Activated B cell treated with CpG ODN at 0.5 μM for 24 hours (primary cell): ENCODE results near the gene TGM3. TPM values are rescaled to one million over a fixed set of nuclear protein-coding genes. Genes with fewer than 3 reads are reported as not detected.

Source experiments
- ATAC-seq: fragments of 200-7000 bp; cut with Tn5 transposase; one replicate; pipeline ENCODE4 v1.10.0; 2021; ENCODE audit warnings: low read depth, mild to moderate bottlenecking, moderate library complexity
- CTCF ChIA-PET: fragments of 350-600 bp; sonication (Branson Sonifier 250); formaldehyde crosslinking; loops from one replicate; lab custom pipeline; 2021; ENCODE audit warnings: antibody characterized with exemption; lab: Charles Lee
- POLR2A ChIA-PET: fragments of 350-600 bp; sonication (Branson Sonifier 250); formaldehyde crosslinking; loops from one replicate; lab custom pipeline; 2021; ENCODE audit warnings: antibody characterized with exemption; lab: Charles Lee
- DNase-seq: peaks from one replicate; pipeline ENCODE4 v3.0.0; 2022
- H3K27ac Mint-ChIP-seq: one replicate; pipeline ENCODE4 v1.8.0; 2020; ENCODE audit warnings: mixed read lengths
- H3K27me3 Mint-ChIP-seq: one replicate; pipeline ENCODE4 v1.8.0; 2021; ENCODE audit warnings: mixed read lengths
- H3K36me3 Mint-ChIP-seq: one replicate; pipeline ENCODE4 v1.8.0; 2021; ENCODE audit warnings: low read depth, mixed read lengths
- H3K4me1 Mint-ChIP-seq: one replicate; pipeline ENCODE4 v1.8.0; 2021; ENCODE audit warnings: mixed read lengths
- H3K4me3 Mint-ChIP-seq: one replicate; pipeline ENCODE4 v1.8.0; 2020; ENCODE audit warnings: mild to moderate bottlenecking, mixed read lengths
- H3K9me3 Mint-ChIP-seq: one replicate; pipeline ENCODE4 v1.8.0; 2020; ENCODE audit warnings: mixed read lengths
- intact Hi-C: fragments of 100-400 bp; cut with micrococcal nuclease; formaldehyde crosslinking; loops from one replicate; pipeline ENCODE4 v1.15.1; 2024
- total RNA-seq: library from RNA; stranded (reverse); gene quantifications from 2 replicates; pipeline ENCODE4 v1.2.3, GENCODE V29; 2022
- TF ChIP-seq, protein P1 (sequence below): fragments of 200-600 bp; IDR thresholded peaks from one replicate; pipeline ENCODE4 v1.8.0; 2022; ENCODE audit warnings: antibody characterized with exemption, mild to moderate bottlenecking

Gene TGM3
- total RNA-seq, 1 donor from 2014 or later: not detected

DNA sequence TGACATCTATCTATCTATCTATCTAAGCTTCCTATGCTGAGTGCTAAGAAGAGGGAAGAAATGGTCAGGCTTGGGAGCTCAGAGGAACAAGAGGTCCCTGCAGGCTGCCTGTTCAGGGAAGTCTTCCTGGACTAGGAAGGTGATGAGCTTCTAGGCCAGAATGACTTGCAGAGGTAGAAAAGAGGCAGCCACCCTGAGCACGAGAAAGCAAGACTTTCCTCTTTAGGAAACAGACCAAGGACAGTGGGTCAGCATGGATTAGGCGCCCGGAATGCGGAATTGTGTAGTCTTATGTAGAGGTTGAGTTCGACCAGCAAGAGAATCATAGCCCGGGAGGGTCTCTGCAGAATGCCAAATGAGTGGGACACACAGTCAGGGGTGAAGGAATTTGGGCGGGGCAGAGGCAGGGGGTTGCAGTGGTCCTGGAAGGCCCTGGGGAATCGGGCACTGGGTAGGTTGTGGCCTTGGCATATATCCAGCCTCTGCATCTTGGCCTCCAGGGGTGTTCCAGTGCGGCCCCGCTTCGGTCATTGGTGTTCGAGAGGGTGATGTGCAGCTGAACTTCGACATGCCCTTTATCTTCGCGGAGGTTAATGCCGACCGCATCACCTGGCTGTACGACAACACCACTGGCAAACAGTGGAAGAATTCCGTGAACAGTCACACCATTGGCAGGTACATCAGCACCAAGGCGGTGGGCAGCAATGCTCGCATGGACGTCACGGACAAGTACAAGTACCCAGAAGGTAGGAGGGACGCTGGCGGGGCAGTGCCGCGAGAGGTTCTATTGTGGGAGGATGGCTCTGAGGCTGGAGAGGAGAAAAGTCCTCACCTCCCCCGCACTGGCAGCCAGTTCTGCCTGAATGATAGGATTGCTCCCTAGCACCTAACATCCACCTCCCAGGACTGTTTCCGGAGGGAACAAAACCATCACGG, 32.1 kb downstream of the TGM3 start:
- Mint-ChIP-seq H3K36me3 (no peaks in the 10 kb centered on the region), H3K27ac (no peak overlapping the region), H3K27me3 (peaks cover 14% of the 10 kb centered on the region), H3K4me1 (no peaks in the 10 kb centered on the region), H3K9me3 (no peaks in the 10 kb centered on the region), H3K4me3 (no peak overlapping the region)
- intact Hi-C loops: no loop called here
- TF ChIP-seq, protein P1, sequence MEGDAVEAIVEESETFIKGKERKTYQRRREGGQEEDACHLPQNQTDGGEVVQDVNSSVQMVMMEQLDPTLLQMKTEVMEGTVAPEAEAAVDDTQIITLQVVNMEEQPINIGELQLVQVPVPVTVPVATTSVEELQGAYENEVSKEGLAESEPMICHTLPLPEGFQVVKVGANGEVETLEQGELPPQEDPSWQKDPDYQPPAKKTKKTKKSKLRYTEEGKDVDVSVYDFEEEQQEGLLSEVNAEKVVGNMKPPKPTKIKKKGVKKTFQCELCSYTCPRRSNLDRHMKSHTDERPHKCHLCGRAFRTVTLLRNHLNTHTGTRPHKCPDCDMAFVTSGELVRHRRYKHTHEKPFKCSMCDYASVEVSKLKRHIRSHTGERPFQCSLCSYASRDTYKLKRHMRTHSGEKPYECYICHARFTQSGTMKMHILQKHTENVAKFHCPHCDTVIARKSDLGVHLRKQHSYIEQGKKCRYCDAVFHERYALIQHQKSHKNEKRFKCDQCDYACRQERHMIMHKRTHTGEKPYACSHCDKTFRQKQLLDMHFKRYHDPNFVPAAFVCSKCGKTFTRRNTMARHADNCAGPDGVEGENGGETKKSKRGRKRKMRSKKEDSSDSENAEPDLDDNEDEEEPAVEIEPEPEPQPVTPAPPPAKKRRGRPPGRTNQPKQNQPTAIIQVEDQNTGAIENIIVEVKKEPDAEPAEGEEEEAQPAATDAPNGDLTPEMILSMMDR: no peak
- no peak for DNase-seq
- ATAC-seq: no peak
- CTCF ChIA-PET: no interaction called here
- POLR2A ChIA-PET: no interaction called here

DNA sequence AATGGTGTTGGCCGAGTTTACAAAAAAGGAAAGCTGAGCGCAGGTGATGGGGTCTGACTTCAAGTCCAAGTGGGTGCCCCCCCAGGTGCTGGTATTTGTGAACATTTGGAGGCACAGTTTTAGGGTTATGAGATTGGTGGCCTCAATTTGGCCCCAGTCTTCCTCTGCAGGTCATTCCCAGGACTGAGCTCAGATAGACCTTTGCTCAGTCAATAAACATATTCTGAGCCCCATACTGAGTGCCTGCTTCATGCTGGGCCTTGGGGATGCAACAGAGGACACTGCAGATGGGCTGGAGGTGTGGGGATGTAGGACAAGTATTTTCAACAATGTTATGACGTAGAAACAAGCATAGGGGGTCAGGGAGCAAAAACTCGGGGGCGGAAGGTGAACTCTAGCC, 33.5 kb downstream of the TGM3 start:
- intact Hi-C loops: no loop called here
- no peak overlapping the region for H3K4me3 Mint-ChIP-seq
- no peak overlapping the region for H3K27ac Mint-ChIP-seq
- H3K27me3 Mint-ChIP-seq: peaks cover 13% of the 10 kb centered on the region
- no peaks in the 10 kb centered on the region for H3K36me3 Mint-ChIP-seq
- no peaks in the 10 kb centered on the region for H3K4me1 Mint-ChIP-seq
- DNase-seq: no peak
- POLR2A ChIA-PET: no interaction called here
- H3K9me3 Mint-ChIP-seq: no peaks in the 10 kb centered on the region
- no peak for ATAC-seq
- TF ChIP-seq, protein P1: no peak
- CTCF ChIA-PET: interaction anchor here (1.3 kb wide), 1 partner anchor 122 kb away, joined by 3 read pairs; no protein-coding TSS in a partner anchor

DNA sequence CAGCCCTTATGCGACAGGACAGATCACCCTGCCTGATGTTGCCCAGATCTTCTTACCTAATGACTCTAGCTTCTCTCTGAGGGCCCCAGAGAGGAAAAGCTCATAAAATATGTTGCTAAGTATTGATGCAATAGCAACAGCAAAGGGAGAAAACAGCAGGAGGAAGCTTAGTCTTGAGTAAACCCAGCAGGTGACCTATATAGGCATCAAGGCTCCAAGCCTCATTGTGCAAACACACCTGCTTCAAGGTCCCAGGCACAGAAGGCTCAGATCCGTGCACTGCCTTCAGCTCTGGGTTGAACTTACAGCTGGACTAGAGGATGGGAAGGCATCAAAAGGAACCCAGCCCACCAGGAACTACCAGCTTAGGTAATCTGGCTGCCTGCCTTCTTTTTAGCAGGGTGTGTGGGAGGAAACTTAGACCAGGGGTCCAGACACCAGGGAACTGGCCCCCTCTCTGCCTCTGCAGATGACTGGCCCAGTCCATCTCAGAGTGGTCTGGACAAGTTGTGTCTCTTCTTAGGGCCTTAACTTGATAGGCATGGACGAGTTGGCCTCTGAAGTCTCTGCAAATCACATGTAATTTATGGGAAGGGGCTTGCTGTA, 34.4 kb downstream of the TGM3 start:
- intact Hi-C loops: no loop called here

DNA sequence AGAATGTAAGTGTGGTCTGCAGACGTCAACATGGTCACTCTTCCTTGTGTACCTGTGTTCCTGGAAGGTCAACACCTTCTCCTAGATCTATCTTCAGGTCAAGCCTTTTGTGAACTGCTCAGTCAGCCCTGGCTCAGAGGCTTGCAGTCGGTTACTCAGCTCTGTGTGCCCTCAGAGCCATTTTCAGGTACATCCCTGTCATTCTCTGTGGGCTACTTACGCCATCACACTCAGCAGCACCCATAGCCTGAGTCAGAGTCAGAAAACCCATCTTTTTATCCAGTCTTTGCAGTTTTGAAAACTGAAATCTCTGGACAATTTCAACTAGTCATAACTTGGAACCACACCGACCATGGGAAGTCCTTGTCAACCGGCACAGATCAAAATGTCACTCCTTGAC, 35.3 kb downstream of the TGM3 start:
- TF ChIP-seq, protein P1: no peak
- H3K36me3 Mint-ChIP-seq: no peaks in the 10 kb centered on the region
- intact Hi-C loops: no loop called here
- CTCF ChIA-PET: no interaction called here
- POLR2A ChIA-PET: no interaction called here
- DNase-seq: no peak
- no peaks in the 10 kb centered on the region for H3K9me3 Mint-ChIP-seq
- no peak overlapping the region for H3K4me3 Mint-ChIP-seq
- no peak for ATAC-seq
- H3K27me3 Mint-ChIP-seq: peaks cover 9% of the 10 kb centered on the region
- H3K27ac Mint-ChIP-seq: no peak overlapping the region
- no peaks in the 10 kb centered on the region for H3K4me1 Mint-ChIP-seq

More for the DNA sequence above, 34.4 kb downstream of the TGM3 start:
- Mint-ChIP-seq H3K4me3 (no peak overlapping the region), H3K4me1 (no peaks in the 10 kb centered on the region), H3K27me3 (peaks cover 10% of the 10 kb centered on the region), H3K27ac (no peak overlapping the region), H3K9me3 (no peaks in the 10 kb centered on the region), H3K36me3 (no peaks in the 10 kb centered on the region)
- TF ChIP-seq, protein P1: no peak
- no peak for DNase-seq
- POLR2A ChIA-PET: no interaction called here
- CTCF ChIA-PET: interaction anchor here (1.3 kb wide), 1 partner anchor 123 kb away, joined by 3 read pairs; no protein-coding TSS in a partner anchor
- ATAC-seq: no peak

DNA sequence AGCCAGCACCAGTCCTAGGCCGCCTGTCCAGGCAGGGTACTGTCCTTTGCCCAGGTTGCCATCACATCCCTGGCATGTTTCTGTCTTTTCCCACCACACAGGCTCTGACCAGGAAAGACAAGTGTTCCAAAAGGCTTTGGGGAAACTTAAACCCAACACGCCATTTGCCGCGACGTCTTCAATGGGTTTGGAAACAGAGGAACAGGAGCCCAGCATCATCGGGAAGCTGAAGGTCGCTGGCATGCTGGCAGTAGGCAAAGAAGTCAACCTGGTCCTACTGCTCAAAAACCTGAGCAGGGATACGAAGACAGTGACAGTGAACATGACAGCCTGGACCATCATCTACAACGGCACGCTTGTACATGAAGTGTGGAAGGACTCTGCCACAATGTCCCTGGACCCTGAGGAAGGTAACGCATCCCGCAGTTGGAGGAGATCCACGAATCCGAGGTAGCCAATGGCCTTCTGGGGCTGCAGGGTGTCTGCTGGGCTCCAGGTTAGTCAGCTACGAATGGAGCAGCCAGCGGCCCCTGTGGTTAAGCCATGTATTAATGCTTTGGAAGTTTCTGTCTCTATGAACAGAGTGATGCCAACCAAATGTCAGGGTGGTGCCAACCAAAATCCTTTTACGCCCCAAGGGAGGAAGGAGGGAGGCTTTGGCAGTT, 36.2 kb downstream of the TGM3 start:
- Mint-ChIP-seq H3K36me3 (no peaks in the 10 kb centered on the region), H3K4me3 (no peak overlapping the region), H3K27me3 (peaks cover 11% of the 10 kb centered on the region), H3K9me3 (no peaks in the 10 kb centered on the region), H3K27ac (no peak overlapping the region), H3K4me1 (no peaks in the 10 kb centered on the region)
- intact Hi-C loops: no loop called here
- DNase-seq (no peak), ATAC-seq (no peak)
- ChIA-PET POLR2A (no interaction called here), CTCF (no interaction called here)
- TF ChIP-seq, protein P1: no peak
